Calu3 (cell line): ENCODE measurements around the gene XG. TPM values are rescaled to one million over a fixed set of nuclear protein-coding genes. Genes with fewer than 3 reads are reported as not detected.

Experiments
- BruUV-seq: library from RNA; stranded (reverse); fragments of 400-500 nt; replicated peaks from 2 replicates; lab custom pipeline; 2021; lab: Mats Ljungman, UMichigan
- CTCF ChIA-PET: fragments of 300-600 bp; sonication (Branson Sonifier 250); formaldehyde crosslinking; loops from one replicate; lab custom pipeline; 2022; ENCODE audit warnings: antibody characterized with exemption; lab: Charles Lee
- DNase-seq: peaks from one replicate; pipeline ENCODE4 v3.0.0; 2022
- H3K27ac Mint-ChIP-seq: one replicate; pipeline ENCODE4 v1.8.0; 2022; ENCODE audit warnings: mixed read lengths; ENCODE audit not compliant: unreplicated experiment
- H3K27me3 Mint-ChIP-seq: one replicate; pipeline ENCODE4 v1.8.0; 2022; ENCODE audit warnings: mixed read lengths; ENCODE audit not compliant: unreplicated experiment
- H3K36me3 Mint-ChIP-seq: one replicate; pipeline ENCODE4 v1.8.0; 2022; ENCODE audit warnings: mild to moderate bottlenecking, moderate library complexity, mixed read lengths; ENCODE audit not compliant: insufficient read depth, unreplicated experiment
- H3K4me1 Mint-ChIP-seq: one replicate; pipeline ENCODE4 v1.8.0; 2022; ENCODE audit warnings: mild to moderate bottlenecking, low read depth, mixed read lengths; ENCODE audit not compliant: unreplicated experiment
- H3K4me3 Mint-ChIP-seq: one replicate; pipeline ENCODE4 v1.8.0; 2022; ENCODE audit warnings: mild to moderate bottlenecking, low read depth, moderate library complexity, mixed read lengths; ENCODE audit not compliant: unreplicated experiment
- H3K9me3 Mint-ChIP-seq: one replicate; pipeline ENCODE4 v1.8.0; 2022; ENCODE audit warnings: low read depth, mixed read lengths; ENCODE audit not compliant: unreplicated experiment
- intact Hi-C: fragments of 100-400 bp; cut with micrococcal nuclease; formaldehyde crosslinking; loops from one replicate; pipeline ENCODE4 v1.10.0; 2022; ENCODE audit not compliant: unreplicated experiment
- total RNA-seq: library from RNA; stranded (reverse); gene quantifications from 2 replicates; pipeline ENCODE4 v1.2.3, GENCODE V29; 2022
- TF ChIP-seq, protein P1 (sequence below): fragments of 200-600 bp; IDR thresholded peaks from one replicate; pipeline ENCODE4 v1.8.0; 2022; ENCODE audit warnings: antibody characterized with exemption; ENCODE audit not compliant: unreplicated experiment

XG gene
- total RNA-seq, 1 experiment from 2014 or later: not detected

DNA sequence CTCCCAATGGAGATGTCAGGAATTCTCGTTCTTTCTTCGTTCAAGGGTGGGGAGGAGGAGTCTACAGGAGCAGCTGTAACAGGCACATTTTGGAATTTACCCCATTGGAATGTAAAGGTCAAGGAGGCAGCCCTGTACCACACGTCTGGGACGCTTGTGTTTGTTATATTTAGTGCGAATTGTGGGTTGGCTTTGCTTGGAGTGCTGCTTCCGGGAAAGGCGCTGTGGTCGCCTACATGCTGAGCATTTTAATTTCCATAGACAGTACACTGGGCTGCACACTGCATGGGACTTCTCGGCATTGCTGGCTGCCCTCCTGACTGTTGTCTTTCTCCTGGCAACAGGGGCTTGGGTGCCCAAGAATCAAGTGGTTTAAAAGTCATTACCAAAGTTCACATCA is 89.7 kb downstream of the XG start:
- CTCF ChIA-PET: no interaction called here

DNA sequence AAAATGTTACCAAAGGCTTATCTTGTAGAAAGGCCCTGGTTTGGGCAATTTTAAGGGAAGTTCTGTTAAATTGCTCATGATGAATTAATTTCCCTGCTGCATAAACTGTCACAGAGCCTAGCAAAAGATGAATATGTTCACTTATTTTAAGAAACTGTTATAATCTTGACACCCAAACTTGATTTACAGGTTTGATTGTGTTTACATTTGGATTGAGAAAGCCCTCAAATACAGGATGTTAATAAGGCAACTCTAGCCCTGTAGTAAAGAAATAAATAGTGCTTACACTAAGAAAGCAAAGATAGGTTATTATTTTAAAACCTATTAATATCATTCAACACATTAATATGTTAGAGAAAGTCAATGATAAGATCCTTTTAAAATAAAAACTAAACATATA is 95.2 kb downstream of the XG start:
- Mint-ChIP-seq H3K4me3 (no peak overlapping the region), H3K4me1 (peaks cover 10% of the 10 kb centered on the region), H3K9me3 (no peaks in the 10 kb centered on the region), H3K36me3 (peaks cover 5% of the 10 kb centered on the region), H3K27ac (no peak overlapping the region), H3K27me3 (no peaks in the 10 kb centered on the region)
- BruUV-seq: no TSS peak
- TF ChIP-seq, protein P1, sequence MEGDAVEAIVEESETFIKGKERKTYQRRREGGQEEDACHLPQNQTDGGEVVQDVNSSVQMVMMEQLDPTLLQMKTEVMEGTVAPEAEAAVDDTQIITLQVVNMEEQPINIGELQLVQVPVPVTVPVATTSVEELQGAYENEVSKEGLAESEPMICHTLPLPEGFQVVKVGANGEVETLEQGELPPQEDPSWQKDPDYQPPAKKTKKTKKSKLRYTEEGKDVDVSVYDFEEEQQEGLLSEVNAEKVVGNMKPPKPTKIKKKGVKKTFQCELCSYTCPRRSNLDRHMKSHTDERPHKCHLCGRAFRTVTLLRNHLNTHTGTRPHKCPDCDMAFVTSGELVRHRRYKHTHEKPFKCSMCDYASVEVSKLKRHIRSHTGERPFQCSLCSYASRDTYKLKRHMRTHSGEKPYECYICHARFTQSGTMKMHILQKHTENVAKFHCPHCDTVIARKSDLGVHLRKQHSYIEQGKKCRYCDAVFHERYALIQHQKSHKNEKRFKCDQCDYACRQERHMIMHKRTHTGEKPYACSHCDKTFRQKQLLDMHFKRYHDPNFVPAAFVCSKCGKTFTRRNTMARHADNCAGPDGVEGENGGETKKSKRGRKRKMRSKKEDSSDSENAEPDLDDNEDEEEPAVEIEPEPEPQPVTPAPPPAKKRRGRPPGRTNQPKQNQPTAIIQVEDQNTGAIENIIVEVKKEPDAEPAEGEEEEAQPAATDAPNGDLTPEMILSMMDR: no peak
- intact Hi-C loops: no loop called here
- no peak for DNase-seq
- CTCF ChIA-PET: no interaction called here

More for the DNA sequence above, 89.7 kb downstream of the XG start:
- H3K9me3 Mint-ChIP-seq: peaks cover 12% of the 10 kb centered on the region
- H3K27me3 Mint-ChIP-seq: no peaks in the 10 kb centered on the region
- BruUV-seq: no TSS peak
- no peak for DNase-seq
- intact Hi-C loops: no loop called here
- no peaks in the 10 kb centered on the region for H3K36me3 Mint-ChIP-seq
- no peak overlapping the region for H3K4me3 Mint-ChIP-seq
- TF ChIP-seq, protein P1: no peak
- H3K4me1 Mint-ChIP-seq: no peaks in the 10 kb centered on the region
- H3K27ac Mint-ChIP-seq: no peak overlapping the region

DNA sequence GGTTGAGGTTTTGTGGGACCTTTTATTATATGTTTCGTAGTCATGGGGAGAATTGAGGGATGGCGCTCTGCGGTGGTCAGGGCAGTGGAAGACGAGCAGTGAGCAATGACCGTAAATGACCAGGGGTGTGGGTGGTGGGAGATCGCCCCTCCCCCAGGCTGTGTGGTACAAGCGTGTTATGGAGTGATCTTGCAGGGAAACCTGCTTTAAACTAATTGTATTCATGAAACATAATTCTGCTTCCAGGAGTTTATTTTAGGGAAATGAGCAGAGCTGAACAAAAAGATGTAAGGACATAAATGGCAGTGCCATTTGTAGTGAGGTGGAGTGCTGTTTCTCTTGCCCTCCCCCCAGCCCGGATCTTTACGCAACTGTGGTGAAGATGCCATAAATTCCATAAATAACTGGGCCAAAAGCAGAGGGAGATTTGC is 97.0 kb downstream of the XG start:
- intact Hi-C loops: no loop called here

DNA sequence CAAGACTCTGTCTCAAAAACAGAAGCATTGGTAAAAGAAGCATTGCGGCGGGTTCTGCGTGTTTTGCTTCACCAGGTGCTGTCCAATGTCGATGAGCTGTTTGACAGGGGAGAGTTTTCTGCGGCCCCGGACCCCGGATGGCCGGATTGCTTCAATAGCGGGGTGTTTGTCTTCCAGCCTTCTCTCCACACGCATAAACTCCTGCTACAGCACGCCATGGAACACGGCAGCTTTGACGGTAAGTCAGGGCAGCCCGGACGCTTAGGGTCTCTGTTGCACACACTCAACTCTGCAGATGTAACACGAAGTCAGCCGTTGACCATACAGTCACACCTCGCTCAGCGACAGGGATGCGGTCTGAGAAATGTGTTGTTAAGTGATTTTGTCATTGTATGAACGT is 103.1 kb downstream of the XG start:
- no peaks in the 10 kb centered on the region for H3K4me1 Mint-ChIP-seq
- no peaks in the 10 kb centered on the region for H3K9me3 Mint-ChIP-seq
- H3K27me3 Mint-ChIP-seq: no peaks in the 10 kb centered on the region
- H3K27ac Mint-ChIP-seq: no peak overlapping the region
- no peaks in the 10 kb centered on the region for H3K36me3 Mint-ChIP-seq
- CTCF ChIA-PET: no interaction called here
- intact Hi-C loops: no loop called here
- BruUV-seq: no TSS peak
- no peak overlapping the region for H3K4me3 Mint-ChIP-seq
- DNase-seq: no peak
- TF ChIP-seq, protein P1: no peak

More for the DNA sequence above, 97.0 kb downstream of the XG start:
- no peaks in the 10 kb centered on the region for H3K27me3 Mint-ChIP-seq
- DNase-seq: no peak
- H3K4me1 Mint-ChIP-seq: peaks cover 10% of the 10 kb centered on the region
- H3K27ac Mint-ChIP-seq: no peak overlapping the region
- CTCF ChIA-PET: no interaction called here
- BruUV-seq: no TSS peak
- H3K4me3 Mint-ChIP-seq: no peak overlapping the region
- H3K9me3 Mint-ChIP-seq: no peaks in the 10 kb centered on the region
- TF ChIP-seq, protein P1: no peak
- H3K36me3 Mint-ChIP-seq: peaks cover 5% of the 10 kb centered on the region
